ENCODE results near the gene FBXW9.

- TF ChIP-seq REST (tag by site-specific recombination; IDR thresholded peaks at IDR 0.05), result no peak
- TF ChIP-seq KLF10 (tag by site-specific recombination; IDR thresholded peaks at IDR 0.05), result no peak
- TF ChIP-seq CTCF (tag by site-specific recombination; IDR thresholded peaks at IDR 0.05), result no peak
- TF ChIP-seq ZNF324 (tag by site-specific recombination; IDR thresholded peaks at IDR 0.05), result no peak
- no peak for TF ChIP-seq BCL11B (tag by site-specific recombination; IDR thresholded peaks at IDR 0.05; ENCODE audit: low read depth)
- TF ChIP-seq ZSCAN5A (tag by site-specific recombination; IDR thresholded peaks at IDR 0.05), result no peak
- TF ChIP-seq PBX3 (CRISPR knock-in tag; IDR thresholded peaks at IDR 0.05), result no peak
- no peak for TF ChIP-seq ZNF792 (tag by site-specific recombination; IDR thresholded peaks at IDR 0.05)
- no peak for TF ChIP-seq ZNF239 (tag by site-specific recombination; IDR thresholded peaks at IDR 0.05)
- TF ChIP-seq KLF16 (tag by site-specific recombination; IDR thresholded peaks at IDR 0.05), result no peak
- no peak for TF ChIP-seq ZNF449 (tag by site-specific recombination; IDR thresholded peaks at IDR 0.05)
Measured at GRCh38 chr19:12703046-12703445, 6.6 kb upstream of the FBXW9 start.
